HL-60 (cell line): ENCODE results near the gene GPR107.

ENCODE experiments used
- DNase-seq, 2 experiments: peaks; one replicate each; pipeline ENCODE4 v3.0.0-alpha.2; 2010 to 2020; ENCODE audit warnings: low read depth in 1 of 2, low spot score in 1 of 2
- H3K27ac ChIP-seq: fragments of 250-450 bp; sonication (Bioruptor Pico); replicated peaks from 2 replicates; pipeline ENCODE4 v1.5.1; 2020; ENCODE audit warnings: mild to moderate bottlenecking, moderate library complexity
- H3K27me3 ChIP-seq: fragments of 250-450 bp; sonication (Bioruptor Pico); 2 replicates; pipeline ENCODE4 v1.5.1; 2021; ENCODE audit warnings: mild to moderate bottlenecking, moderate library complexity; ENCODE audit not compliant: insufficient read depth, poor library complexity, severe bottlenecking
- H3K4me3 ChIP-seq: replicated peaks from 2 replicates; pipeline ENCODE4 v1.5.1; 2011; ENCODE audit warnings: mild to moderate bottlenecking, control low read depth, low read length; ENCODE audit not compliant: insufficient read depth
- CTCF ChIP-seq: IDR thresholded peaks from one replicate; pipeline ENCODE4 v1.5.1; 2011; ENCODE audit warnings: low read length, control low read depth, inconsistent platforms; ENCODE audit not compliant: insufficient read depth
- GABPA ChIP-seq: IDR thresholded peaks from 2 replicates; pipeline ENCODE4 v1.6.1; 2012; ENCODE audit warnings: low read depth
- POLR2AphosphoS5 ChIP-seq: IDR thresholded peaks from 2 replicates; pipeline ENCODE4 v1.6.1; 2012; ENCODE audit warnings: low read depth
- REST ChIP-seq: IDR thresholded peaks from 2 replicates; pipeline ENCODE4 v1.6.1; 2012; ENCODE audit warnings: low read depth; ENCODE audit not compliant: insufficient replicate concordance
- SPI1 ChIP-seq: IDR thresholded peaks from 2 replicates; pipeline ENCODE4 v1.6.1; 2012; ENCODE audit warnings: low read depth, mild to moderate bottlenecking, borderline replicate concordance

GPR107 gene

GRCh38 chr9:130034570-130034969 is 19.1 kb upstream of the GPR107 start:
- Histone ChIP-seq H3K27me3 (no peaks in the 10 kb centered on the region), H3K27ac (no peak overlapping the region), H3K4me3 (no peak overlapping the region)
- no peak for TF ChIP-seq CTCF
- no peak for TF ChIP-seq POLR2AphosphoS5
- no peak for TF ChIP-seq REST
- no peak for TF ChIP-seq GABPA
- TF ChIP-seq SPI1 = no peak
- no peak for DNase-seq

GRCh38 chr9:130036099-130036498 is 17.6 kb upstream of the GPR107 start:
- Histone ChIP-seq H3K27ac (no peak overlapping the region), H3K4me3 (no peak overlapping the region), H3K27me3 (no peaks in the 10 kb centered on the region)
- TF ChIP-seq REST (no peak), POLR2AphosphoS5 (no peak), GABPA (no peak), SPI1 (no peak), CTCF (no peak)
- no peak for DNase-seq

GRCh38 chr9:130039528-130040147 is 14.1 kb upstream of the GPR107 start:
- H3K27ac ChIP-seq = peak overlapping the region; percentile 46
- no peaks in the 10 kb centered on the region for H3K27me3 ChIP-seq
- peak overlapping the region; percentile 20 for H3K4me3 ChIP-seq
- peak; percentile 65 for TF ChIP-seq SPI1
- TF ChIP-seq GABPA = no peak
- TF ChIP-seq REST = no peak
- TF ChIP-seq POLR2AphosphoS5 = no peak
- TF ChIP-seq CTCF = no peak
- peak in 1 of 2 experiments; percentile 13 for DNase-seq
